Non-pigmented ciliary epithelial cell (primary cell): ENCODE results near the gene TNS1.
A peak's percentile ranks its signal among the peaks of the same experiment; 100 is the strongest.

Source experiments
- DNase-seq: peaks from one replicate; pipeline ENCODE4 v3.0.0-alpha.2; 2010; ENCODE audit warnings: low read depth

TNS1 gene

DNA sequence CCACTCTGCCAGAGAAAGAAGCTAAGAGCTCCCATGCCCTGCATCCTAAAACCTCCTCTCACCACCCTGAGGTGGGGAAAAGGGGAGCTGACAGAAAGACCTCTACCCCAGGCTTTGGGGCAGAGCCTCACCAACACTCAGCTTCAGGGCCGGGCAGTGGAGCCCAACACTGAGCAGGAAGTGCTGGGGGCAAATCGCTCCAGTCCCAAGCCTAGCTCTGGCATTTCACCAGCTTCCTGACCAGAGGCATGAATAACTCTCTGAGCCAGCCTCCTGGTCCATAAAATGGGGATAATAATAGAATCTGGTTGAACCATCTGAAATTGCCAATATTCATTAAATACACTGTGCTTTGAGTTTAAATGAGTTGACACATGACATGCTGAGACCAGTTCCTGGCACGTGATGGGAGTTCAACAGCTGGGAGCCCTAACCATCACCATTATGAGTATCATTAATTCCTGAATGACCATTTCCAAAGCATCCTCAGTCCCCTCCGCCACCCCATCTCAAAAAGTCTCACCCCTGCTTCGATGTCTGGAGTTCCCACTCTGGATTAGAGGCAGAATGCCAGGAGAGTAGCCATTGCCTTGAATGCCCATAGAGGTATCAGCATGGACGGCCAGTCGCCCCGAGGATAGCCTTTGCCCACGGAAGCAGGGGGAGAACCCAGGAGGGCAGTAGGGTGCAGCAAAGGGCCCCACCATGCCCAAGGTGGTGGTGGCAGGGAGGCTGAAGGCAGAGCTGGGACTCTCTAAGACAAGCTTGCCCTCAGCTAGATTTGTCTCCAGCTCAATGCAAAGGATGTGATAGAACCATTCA is 153.4 kb downstream of the TNS1 start:
- DNase-seq, result no peak

- DNase-seq, result no peak
Observed at GRCh38 chr2:217848351-217848957, 154.3 kb downstream of the TNS1 start.

- no peak for DNase-seq
Observed at GRCh38 chr2:217847552-217848350, 155.0 kb downstream of the TNS1 start.

- no peak for DNase-seq
Observed at GRCh38 chr2:217847115-217847514, 155.7 kb downstream of the TNS1 start.

- no peak for DNase-seq
Observed at GRCh38 chr2:217846321-217846743, 156.5 kb downstream of the TNS1 start.

DNA sequence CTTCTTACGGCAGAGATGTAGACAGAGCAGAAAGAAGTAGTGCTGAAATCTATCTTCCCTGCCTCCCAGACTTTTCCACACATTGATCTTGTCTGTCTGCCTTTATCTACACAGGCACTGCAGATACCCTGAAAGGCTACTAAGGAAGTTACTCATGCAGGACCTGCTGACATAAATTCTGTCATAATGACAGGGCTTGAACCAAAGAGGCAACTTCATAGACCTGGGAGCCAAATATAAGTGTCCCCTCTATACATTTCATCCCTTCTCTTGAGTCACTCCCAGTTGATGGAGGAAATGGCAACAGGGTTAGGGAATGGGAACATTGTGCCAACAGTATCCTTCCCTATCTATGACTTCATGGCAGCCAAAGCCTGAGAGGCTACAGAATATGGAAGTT is 157.5 kb downstream of the TNS1 start:
- no peak for DNase-seq

DNA sequence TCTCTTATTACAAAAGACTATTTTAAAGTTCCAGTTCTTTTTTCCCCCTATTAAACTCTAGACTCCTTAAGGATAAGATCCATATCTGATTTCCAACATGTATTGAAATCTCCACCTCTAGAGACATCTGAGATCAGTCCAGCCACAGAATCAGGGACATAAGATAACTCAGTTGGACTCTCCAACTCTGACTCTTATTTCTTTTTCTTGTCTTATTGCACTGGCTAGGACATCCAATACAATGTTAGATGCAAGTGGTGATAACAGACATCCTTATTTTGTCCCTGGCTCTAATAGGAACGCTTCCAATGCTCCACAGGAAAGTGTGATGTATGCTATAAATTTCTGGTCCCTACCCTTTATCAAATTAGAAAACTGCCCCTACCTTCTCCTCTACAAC is 158.1 kb downstream of the TNS1 start:
- DNase-seq, result no peak

DNA sequence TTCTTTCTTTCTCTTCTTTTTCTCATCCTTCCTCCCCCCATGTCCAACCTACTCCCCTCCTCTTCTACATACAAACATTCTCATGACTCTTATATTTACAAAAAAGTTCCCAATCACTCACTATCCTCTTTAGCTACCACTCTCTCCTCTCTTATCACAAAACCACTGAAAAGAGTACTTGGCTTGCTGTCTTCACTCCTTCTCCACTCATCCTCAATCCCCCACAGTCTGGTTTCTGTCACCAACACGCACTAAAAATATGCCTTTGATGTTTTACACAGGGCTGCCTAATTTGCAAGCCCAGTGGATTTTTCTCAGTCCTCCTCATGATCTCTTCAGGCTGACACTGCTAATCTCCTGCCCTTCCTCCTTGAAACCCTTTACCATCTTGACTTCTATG is 159.5 kb downstream of the TNS1 start:
- DNase-seq, result no peak

DNA sequence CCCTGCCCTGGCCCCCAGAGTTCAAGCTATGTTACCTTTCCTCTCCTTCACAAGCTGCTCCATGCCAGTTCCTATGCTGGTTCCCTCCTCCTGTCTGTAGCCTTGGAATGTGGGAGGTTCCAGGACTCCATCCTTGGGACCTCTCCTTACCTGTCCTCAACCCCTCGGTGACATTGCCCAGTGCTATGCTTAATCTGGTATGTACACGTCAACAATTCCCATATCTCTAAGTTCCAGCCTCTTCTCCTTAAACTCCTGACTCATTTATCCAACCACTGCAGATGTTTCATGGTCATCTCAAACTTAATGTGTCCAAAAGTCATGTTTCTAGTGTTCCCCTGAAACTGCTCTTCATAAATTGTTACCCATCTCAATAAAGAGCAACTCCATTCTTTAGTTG is 160.8 kb downstream of the TNS1 start:
- no peak for DNase-seq

DNA sequence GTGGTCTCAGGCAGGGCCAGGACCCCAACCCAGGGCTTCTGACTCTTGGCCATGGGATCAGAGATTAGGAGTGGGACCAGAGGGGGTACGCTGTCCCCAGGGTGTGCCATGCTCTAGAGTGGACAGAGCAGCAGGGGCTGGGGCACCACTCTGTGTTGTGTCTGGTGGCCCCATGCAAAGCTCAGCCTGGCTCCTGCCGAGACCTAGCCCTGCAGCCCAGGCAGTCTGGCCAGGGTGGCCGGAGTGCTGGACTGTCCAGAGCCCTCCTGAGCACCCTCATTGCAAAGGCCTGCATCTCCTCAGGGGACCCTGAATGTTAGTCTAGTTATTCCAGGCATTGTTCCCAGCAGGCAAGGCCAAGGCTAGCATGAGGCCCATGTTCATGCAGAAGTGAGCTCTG is 162.3 kb downstream of the TNS1 start:
- no peak for DNase-seq

- DNase-seq, result no peak
Observed at GRCh38 chr2:217839750-217840107, 163.1 kb downstream of the TNS1 start.

- no peak for DNase-seq
Observed at GRCh38 chr2:217839073-217839749, 163.6 kb downstream of the TNS1 start.

DNA sequence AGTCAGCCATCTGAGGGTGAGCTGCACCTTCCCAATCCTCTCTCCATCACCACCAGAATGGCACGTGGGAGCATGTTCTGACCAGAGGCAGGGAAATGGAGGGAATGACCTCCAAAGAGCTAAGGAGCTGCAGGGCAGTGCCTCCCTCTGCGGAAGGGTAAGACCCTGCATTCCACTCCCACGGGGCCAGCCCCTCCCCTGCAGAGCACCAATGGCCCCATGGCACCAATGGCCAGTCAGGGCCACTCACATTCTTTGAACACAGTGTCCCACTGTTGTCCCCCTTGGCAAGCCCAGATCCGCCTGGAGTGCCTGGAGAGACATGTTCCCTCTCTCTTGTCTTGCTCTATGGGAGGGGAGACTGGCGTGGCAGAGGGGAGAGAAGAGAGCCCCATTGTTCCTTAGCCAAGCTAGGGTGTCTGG is 164.4 kb downstream of the TNS1 start:
- DNase-seq, result no peak

DNA sequence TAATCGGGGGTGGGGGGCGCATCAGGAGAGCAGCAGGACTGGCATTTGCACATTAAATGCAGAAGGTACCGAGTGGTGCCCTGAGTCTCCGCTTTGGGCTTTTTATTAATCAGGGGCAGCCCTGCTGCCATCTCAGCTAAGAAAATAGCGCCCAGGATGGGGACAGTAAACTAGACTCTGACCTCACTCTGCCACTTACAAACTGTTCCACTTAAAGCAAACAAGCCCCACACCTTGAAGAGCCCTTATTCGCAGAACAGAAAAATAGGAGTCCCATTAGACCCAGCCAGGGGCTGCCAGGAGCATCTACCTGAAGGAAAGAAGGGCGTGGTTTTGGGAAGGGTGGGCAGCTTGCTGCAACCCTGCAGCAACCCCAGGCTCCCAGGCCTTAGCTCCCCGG is 165.3 kb downstream of the TNS1 start:
- no peak for DNase-seq

DNA sequence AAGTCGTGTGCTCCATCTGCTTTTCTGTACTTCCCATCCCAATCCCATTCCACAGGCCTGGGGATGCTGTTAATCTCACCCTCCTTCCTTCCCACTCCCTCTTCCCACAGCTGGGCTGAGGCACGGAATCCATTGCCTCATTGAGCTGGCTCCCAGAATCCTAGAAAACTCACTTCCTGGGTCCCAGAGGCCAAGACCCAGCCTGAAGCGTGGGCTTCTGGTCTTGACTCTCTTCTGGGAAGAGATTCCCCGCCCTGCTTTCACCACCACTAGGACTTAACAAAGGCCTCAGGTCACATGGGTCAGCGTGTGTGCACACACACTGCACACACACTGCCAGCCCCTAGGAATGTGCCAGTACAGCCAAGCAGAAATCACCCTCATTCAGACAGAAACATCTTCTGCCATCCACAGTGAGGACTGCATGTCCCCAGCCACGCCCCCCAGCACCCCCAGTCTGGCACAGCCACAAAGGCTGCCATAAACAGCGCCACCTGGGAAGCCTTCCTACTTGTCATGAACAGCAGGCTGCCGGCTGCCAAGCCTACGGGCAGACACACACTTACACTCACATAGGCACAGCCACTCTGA is 165.8 kb downstream of the TNS1 start:
- no peak for DNase-seq

GRCh38 chr2:217835931-217836891 is 166.6 kb downstream of the TNS1 start:
- DNase-seq, result peak; percentile 82

DNA sequence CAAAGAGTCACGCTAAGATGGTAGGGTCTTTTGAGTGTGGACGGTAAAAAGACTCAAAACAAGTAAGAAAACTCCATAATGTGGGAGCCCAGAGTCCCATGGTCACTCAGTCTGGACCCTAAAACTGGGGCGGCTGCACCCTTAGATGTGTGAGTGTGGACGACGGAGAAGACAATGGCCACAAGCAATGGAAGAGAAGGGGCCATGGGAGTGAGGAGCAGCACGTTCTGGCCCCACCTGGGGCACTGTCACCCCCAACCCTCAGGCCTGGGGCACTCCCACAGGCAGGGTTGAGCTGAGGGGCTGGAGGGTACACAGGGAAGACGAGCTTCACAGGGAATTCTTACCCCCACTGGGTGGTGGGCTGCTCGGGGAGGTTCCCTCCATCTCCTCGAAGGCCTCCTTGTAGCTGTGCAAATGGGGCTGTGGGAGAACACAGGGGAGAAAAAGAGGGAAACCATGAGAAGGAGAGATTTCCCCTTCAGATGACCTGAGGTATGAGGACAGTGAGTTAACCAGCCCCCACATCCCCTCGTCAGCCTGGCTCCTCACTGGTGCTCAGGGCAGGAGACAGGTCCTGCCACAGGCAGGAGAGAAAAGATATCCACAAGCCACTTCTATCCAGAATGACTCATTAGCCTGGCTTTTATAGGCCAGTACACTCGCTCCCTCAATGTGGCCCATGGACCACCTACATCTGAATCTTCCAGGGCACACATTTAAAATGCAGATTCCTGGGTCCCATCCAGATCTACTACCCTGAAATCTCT is 167.9 kb downstream of the TNS1 start:
- no peak for DNase-seq

DNA sequence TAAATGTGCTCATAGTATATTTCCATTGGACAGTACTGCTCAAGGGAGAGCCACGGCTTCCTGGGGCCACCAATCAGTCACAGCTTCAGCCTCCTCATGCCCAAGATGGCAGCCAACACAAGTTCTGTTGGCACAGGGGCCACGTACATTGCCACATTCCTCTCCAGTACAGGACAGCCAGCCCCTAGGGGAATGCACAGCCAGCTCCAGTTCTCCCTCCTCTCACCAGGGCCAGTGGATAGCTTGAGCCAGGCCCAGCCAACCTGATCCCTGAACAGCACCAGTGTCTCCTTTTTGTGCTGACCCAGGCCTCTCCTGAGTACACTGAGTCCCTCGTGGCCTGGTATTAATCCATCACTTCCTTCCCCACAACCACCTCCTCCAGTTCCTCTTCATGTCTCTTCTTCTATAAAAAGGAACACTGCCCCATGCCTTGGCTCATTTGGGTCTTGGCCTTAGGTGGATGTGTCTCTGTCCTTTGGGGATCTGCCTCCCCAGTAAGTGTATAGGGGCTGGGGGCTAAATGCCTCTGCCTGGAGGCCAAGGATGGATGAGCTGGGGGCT is 168.7 kb downstream of the TNS1 start:
- no peak for DNase-seq

DNA sequence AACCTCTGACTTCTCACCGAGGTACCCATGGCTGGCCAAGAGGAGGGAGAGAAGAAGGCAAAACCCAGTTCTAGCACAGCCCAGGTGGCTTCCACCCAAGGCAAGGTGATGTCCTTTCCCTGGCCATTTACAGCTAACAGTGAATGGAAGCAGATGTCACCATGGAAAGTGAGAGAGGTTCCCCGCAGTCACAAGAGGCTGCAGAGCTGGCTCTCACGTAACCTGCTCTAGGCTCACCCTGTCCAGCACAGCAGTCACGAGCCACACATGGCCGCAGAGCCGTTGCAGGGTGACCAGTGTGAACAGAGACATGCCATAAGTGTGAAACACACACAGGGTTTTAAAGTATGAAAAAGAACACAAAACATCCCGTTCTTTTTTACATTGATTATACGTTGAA is 169.4 kb downstream of the TNS1 start:
- DNase-seq, result no peak

- DNase-seq, result no peak
Observed at GRCh38 chr2:217832987-217833386, 169.8 kb downstream of the TNS1 start.
